Mesenteric fat pad (tissue), 1 donor: ENCODE results near the gene ATP6V0A1. TPM values are rescaled to one million over a fixed set of nuclear protein-coding genes. Genes with fewer than 3 reads are reported as not detected.
A peak's percentile ranks its signal among the peaks of the same experiment; 100 is the strongest.
"Not testable (repeated sequence)": the region's sequence is repeated elsewhere in the genome, so short reads cannot be mapped to it uniquely, and the experiment has no call there.

ENCODE experiments used
- DNase-seq: peaks from one replicate; pipeline ENCODE4 v3.0.0-alpha.2; 2020; ENCODE audit warnings: low spot score
- total RNA-seq: library from RNA; stranded (reverse); fragmentation: NEBNext Ultra II Directional; extraction: Animal tissue kit (Norgen Biotek cat#: 25700); gene quantifications from one replicate; pipeline ENCODE4 v1.2.1, GENCODE V29; 2021
- donor health status: DM: yes; HTN: yes; CAD: no.

ATP6V0A1 gene
- total RNA-seq, 1 donor from 2014 or later, result 84.1 TPM

- DNase-seq, result no peak
Measured at GRCh38 chr17:42537826-42538451, 79.3 kb downstream of the ATP6V0A1 start.

GRCh38 chr17:42538482-42538881 is 79.8 kb downstream of the ATP6V0A1 start:
- DNase-seq, result no peak

GRCh38 chr17:42540558-42540957 is 81.9 kb downstream of the ATP6V0A1 start:
- not testable (repeated sequence) for DNase-seq

GRCh38 chr17:42541041-42541833 is 82.6 kb downstream of the ATP6V0A1 start:
- no peak for DNase-seq

GRCh38 chr17:42543190-42544079 is 84.8 kb downstream of the ATP6V0A1 start:
- no peak for DNase-seq

GRCh38 chr17:42544874-42545283 is 86.2 kb downstream of the ATP6V0A1 start:
- no peak for DNase-seq

- DNase-seq, result not testable (repeated sequence)
Measured at GRCh38 chr17:42545755-42546505, 87.3 kb downstream of the ATP6V0A1 start.

- DNase-seq, result no peak
Measured at GRCh38 chr17:42547001-42547461, 88.4 kb downstream of the ATP6V0A1 start.

- no peak for DNase-seq
Measured at GRCh38 chr17:42547698-42548069, 89.0 kb downstream of the ATP6V0A1 start.

- no peak for DNase-seq
Measured at GRCh38 chr17:42548070-42548837, 89.6 kb downstream of the ATP6V0A1 start.

- DNase-seq, result no peak
Measured at GRCh38 chr17:42548993-42549755, 90.5 kb downstream of the ATP6V0A1 start.

- not testable (repeated sequence) for DNase-seq
Measured at GRCh38 chr17:42552736-42553135, 94.1 kb downstream of the ATP6V0A1 start, which contains the start of gene HSD17B1. HSD17B1 (plus strand) TSS chr17:42552923; CDS start chr17:42552934, 11 bp downstream.

- no peak for DNase-seq
Measured at GRCh38 chr17:42553161-42553818, 94.6 kb downstream of the ATP6V0A1 start.

- DNase-seq, result no peak
Measured at GRCh38 chr17:42553866-42554249, 95.2 kb downstream of the ATP6V0A1 start.

- DNase-seq, result peak; percentile 97
Measured at GRCh38 chr17:42554250-42555121, 95.8 kb downstream of the ATP6V0A1 start.

- DNase-seq, result no peak
Measured at GRCh38 chr17:42555122-42555622, 96.5 kb downstream of the ATP6V0A1 start.

- not testable (repeated sequence) for DNase-seq
Measured at GRCh38 chr17:42555961-42556617, 97.4 kb downstream of the ATP6V0A1 start.
